Breast epithelium (tissue), 4 donors: Measurements from ENCODE around the gene CTNND2. TPM values are rescaled to one million over a fixed set of nuclear protein-coding genes. Genes with fewer than 3 reads are reported as not detected.

Source experiments
- DNase-seq, 2 donors: peaks; one replicate each; pipeline ENCODE4 v3.0.0-alpha.2; 2019; ENCODE audit warnings: low spot score in 2 of 2
- H3K27ac ChIP-seq, 2 donors: fragments of 200-600 bp; sonication (generic) in 1 of 2; one replicate each; pipeline ENCODE4 v1.5.1; 2016 to 2019; ENCODE audit warnings: mild to moderate bottlenecking in 1 of 2
- H3K27me3 ChIP-seq, 2 donors: fragments of 200-600 bp; sonication (generic) in 1 of 2; one replicate each; pipeline versions ENCODE4 v1.5.1 to v1.6.0; 2017 to 2019; ENCODE audit warnings: control low read depth in 1 of 2, mild to moderate bottlenecking in 1 of 2
- H3K36me3 ChIP-seq: fragments of 200-600 bp; one replicate; pipeline ENCODE4 v1.5.1; 2019
- H3K4me1 ChIP-seq, 2 donors: fragments of 200-600 bp; sonication (generic); one replicate each; pipeline ENCODE4 v1.5.1; 2016 to 2019; ENCODE audit warnings: control low read depth in 1 of 2
- H3K4me3 ChIP-seq, 3 donors: fragments of 200-600 bp; sonication (generic); 1 replicate in 2 of 3; 2 replicates in 1 of 3; pipeline ENCODE4 v1.5.1; 2016 to 2019; ENCODE audit warnings: mild to moderate bottlenecking in 3 of 3, moderate library complexity in 2 of 3
- H3K9me3 ChIP-seq, 2 donors: fragments of 200-600 bp; sonication (generic) in 1 of 2; one replicate each; pipeline ENCODE4 v1.5.1; 2016 to 2019; ENCODE audit warnings: control low read depth in 1 of 2
- CTCF ChIP-seq, 3 donors: fragments of 450-650 bp; IDR thresholded peaks; one replicate each; pipeline ENCODE4 v1.5.1; 2016 to 2017; ENCODE audit warnings: antibody characterized with exemption in 3 of 3, mild to moderate bottlenecking in 3 of 3, moderate library complexity in 3 of 3
- POLR2A ChIP-seq: fragments of 450-650 bp; IDR thresholded peaks from one replicate; pipeline ENCODE4 v1.6.1; 2016; ENCODE audit warnings: antibody characterized with exemption, mild to moderate bottlenecking, moderate library complexity
- POLR2AphosphoS5 ChIP-seq, 3 donors: sonication (generic); formaldehyde crosslinking; IDR thresholded peaks; one replicate each; pipeline ENCODE4 v1.6.1; 2017; ENCODE audit warnings: antibody characterized with exemption in 3 of 3
- intact Hi-C: fragments of 100-400 bp; cut with DNase I; formaldehyde crosslinking; loops from one replicate; pipeline ENCODE4 v1.15.1; 2023; ENCODE audit warnings: low total_unique reads
- total RNA-seq, 3 donors: library from RNA; depleted of rRNA; stranded (reverse); fragments of >200 nt; gene quantifications; one replicate each; pipeline ENCODE4 v1.1.0, GENCODE V29; 2016

Gene CTNND2
- total RNA-seq, 3 donors from 2014 or later, result 3.3 to 6.0 TPM; not detected in 1

- intact Hi-C loops, result no loop called here
- H3K4me3 ChIP-seq, result no peak overlapping the region
- no peaks in the 10 kb centered on the region for H3K36me3 ChIP-seq
- no peak overlapping the region for H3K27ac ChIP-seq
- DNase-seq, result no peak
- H3K9me3 ChIP-seq, result no peaks in the 10 kb centered on the region
- H3K4me1 ChIP-seq, result no peaks in the 10 kb centered on the region
- no peaks in the 10 kb centered on the region for H3K27me3 ChIP-seq
- no peak for TF ChIP-seq CTCF (IDR thresholded peaks at IDR 0.05)
- TF ChIP-seq POLR2A, result no peak
- TF ChIP-seq POLR2AphosphoS5 (IDR thresholded peaks at IDR 0.05), result no peak
These were observed 751.9 kb downstream of the CTNND2 start for GRCh38 chr5:11152368-11152767.

GRCh38 chr5:11150976-11151375, 753.3 kb downstream of the CTNND2 start:
- no peak overlapping the region for H3K27ac ChIP-seq
- intact Hi-C loops, result no loop called here
- TF ChIP-seq POLR2A, result no peak
- TF ChIP-seq POLR2AphosphoS5 (IDR thresholded peaks at IDR 0.05), result no peak
- no peak for TF ChIP-seq CTCF (IDR thresholded peaks at IDR 0.05)
- no peaks in the 10 kb centered on the region for H3K27me3 ChIP-seq
- H3K4me1 ChIP-seq, result no peaks in the 10 kb centered on the region
- H3K4me3 ChIP-seq, result no peak overlapping the region
- no peaks in the 10 kb centered on the region for H3K36me3 ChIP-seq
- DNase-seq, result no peak
- H3K9me3 ChIP-seq, result no peaks in the 10 kb centered on the region

GRCh38 chr5:11148810-11149539, 755.3 kb downstream of the CTNND2 start:
- Histone ChIP-seq H3K4me1 (no peaks in the 10 kb centered on the region), H3K4me3 (no peak overlapping the region), H3K27ac (no peak overlapping the region), H3K9me3 (no peaks in the 10 kb centered on the region), H3K27me3 (no peaks in the 10 kb centered on the region), H3K36me3 (no peaks in the 10 kb centered on the region)
- TF ChIP-seq POLR2A (no peak), POLR2AphosphoS5 (IDR thresholded peaks at IDR 0.05) (no peak), CTCF (IDR thresholded peaks at IDR 0.05) (no peak)
- intact Hi-C loops, result loop anchor here (5.0 kb wide), 1 partner anchor 1488 kb away; no protein-coding TSS in a partner anchor
- DNase-seq, result no peak

- H3K36me3 ChIP-seq, result no peaks in the 10 kb centered on the region
- TF ChIP-seq POLR2AphosphoS5 (IDR thresholded peaks at IDR 0.05), result no peak
- no peak for TF ChIP-seq CTCF (IDR thresholded peaks at IDR 0.05)
- no peak for TF ChIP-seq POLR2A
- intact Hi-C loops, result loop anchor here (5.0 kb wide), 1 partner anchor 1491 kb away; no protein-coding TSS in a partner anchor
These were observed 758.1 kb downstream of the CTNND2 start for GRCh38 chr5:11146171-11146570.

GRCh38 chr5:11143456-11144267, 760.6 kb downstream of the CTNND2 start:
- no peaks in the 10 kb centered on the region for H3K4me1 ChIP-seq
- no peak overlapping the region for H3K27ac ChIP-seq
- H3K36me3 ChIP-seq, result no peaks in the 10 kb centered on the region
- H3K9me3 ChIP-seq, result no peaks in the 10 kb centered on the region
- no peak overlapping the region for H3K4me3 ChIP-seq
- intact Hi-C loops, result no loop called here
- TF ChIP-seq CTCF (IDR thresholded peaks at IDR 0.05) (no peak), POLR2AphosphoS5 (IDR thresholded peaks at IDR 0.05) (no peak), POLR2A (no peak)
- H3K27me3 ChIP-seq, result no peaks in the 10 kb centered on the region
- no peak for DNase-seq

More at GRCh38 chr5:11146171-11146570, 758.1 kb downstream of the CTNND2 start:
- no peak overlapping the region for H3K27ac ChIP-seq
- no peaks in the 10 kb centered on the region for H3K27me3 ChIP-seq
- H3K4me3 ChIP-seq, result no peak overlapping the region
- no peak for DNase-seq
- no peaks in the 10 kb centered on the region for H3K4me1 ChIP-seq
- no peaks in the 10 kb centered on the region for H3K9me3 ChIP-seq
